ENCODE measurements around the gene SPART. TPM values are rescaled to one million over a fixed set of nuclear protein-coding genes. Genes with fewer than 3 reads are reported as not detected.
A peak's percentile ranks its signal among the peaks of the same experiment; 100 is the strongest.

Gene SPART, protein sequence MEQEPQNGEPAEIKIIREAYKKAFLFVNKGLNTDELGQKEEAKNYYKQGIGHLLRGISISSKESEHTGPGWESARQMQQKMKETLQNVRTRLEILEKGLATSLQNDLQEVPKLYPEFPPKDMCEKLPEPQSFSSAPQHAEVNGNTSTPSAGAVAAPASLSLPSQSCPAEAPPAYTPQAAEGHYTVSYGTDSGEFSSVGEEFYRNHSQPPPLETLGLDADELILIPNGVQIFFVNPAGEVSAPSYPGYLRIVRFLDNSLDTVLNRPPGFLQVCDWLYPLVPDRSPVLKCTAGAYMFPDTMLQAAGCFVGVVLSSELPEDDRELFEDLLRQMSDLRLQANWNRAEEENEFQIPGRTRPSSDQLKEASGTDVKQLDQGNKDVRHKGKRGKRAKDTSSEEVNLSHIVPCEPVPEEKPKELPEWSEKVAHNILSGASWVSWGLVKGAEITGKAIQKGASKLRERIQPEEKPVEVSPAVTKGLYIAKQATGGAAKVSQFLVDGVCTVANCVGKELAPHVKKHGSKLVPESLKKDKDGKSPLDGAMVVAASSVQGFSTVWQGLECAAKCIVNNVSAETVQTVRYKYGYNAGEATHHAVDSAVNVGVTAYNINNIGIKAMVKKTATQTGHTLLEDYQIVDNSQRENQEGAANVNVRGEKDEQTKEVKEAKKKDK
- 10 to 100 TPM; 20.2 to 33.3 (median 28.8) TPM for total RNA-seq
- total RNA-seq (2013), result 29.5 TPM
- 37.3 to 99.8 (median 67.6) reads per million in 29 experiments for total RNA-seq

DNA sequence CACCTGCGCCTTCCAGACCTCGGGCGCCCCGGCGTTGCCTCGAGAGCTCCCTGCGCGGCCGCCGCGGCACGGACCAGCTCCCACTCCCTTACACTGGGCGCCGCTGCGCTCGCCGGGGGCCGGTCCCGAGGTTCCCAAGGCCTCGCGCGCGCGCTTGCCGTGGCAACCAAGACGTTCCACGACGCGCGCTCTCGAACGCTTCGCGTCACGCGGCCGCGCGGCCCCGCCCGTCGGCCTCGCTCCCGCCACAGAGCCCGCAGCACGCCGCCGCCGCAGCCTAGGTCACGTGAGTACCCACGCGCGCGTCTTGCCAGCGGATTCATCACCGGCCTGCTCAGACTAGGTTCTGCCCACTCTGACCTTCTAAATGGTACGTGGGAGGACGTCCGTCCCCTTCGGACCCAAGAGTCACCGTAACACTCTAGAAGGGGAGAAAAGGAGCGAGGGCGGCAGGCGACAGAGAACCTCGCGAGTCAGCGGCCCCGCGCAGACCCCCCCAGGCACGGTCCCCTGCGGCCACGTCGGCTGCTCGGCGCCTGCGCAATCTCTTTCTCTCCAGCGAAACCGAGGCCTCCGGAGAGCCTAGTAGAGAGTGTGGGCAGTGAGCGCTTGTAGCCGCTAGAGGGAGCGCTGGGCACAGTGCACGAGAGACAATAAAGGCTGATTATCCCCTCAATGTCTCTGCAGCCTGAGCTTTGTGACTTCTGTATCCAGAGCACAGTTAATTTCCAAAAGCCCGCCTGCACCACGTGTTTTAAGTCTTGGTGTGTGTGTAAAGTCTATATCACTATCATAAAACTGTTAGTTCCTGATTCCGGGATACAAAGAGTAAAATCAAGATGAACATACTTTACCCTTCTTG is at the start of gene SPART:
Gene SPART, minus strand, starts transcription at position 173 of the 862 bp plus-strand sequence. CDS start 10,564 bp downstream, outside the sequence.
- DNase-seq (peak; percentile 59 to 91 (median 82)), ATAC-seq (replicated peaks in 1 of 4) (peak; percentile 81 to 89 (median 84))
- 1% methylated on average over 72 of the region's 86 CpGs for WGBS (ENCODE audit: insufficient coverage)
- H3K9me3 ChIP-seq, result no peaks in the 10 kb centered on the region
- H3K27ac Mint-ChIP-seq, result peak within 1 kb of the TSS; percentile 94 to 95
- peaks cover 39 to 43% (median 42%) of the 10 kb centered on the region in 3 donors for H3K4me1 Mint-ChIP-seq
- H3K4me3 Mint-ChIP-seq, result peak within 1 kb of the TSS; percentile 85 to 93 (median 93)
- peaks cover 9 to 11% of the 10 kb centered on the region in 2 experiments for H3K4me1 ChIP-seq (ENCODE audit: control insufficient read depth in 1 of 2, extremely low read depth in 1 of 2, insufficient read depth in 2 of 2, low read length in 2 of 2)
- ChIA-PET POLR2A (no interaction called here), CTCF (interaction anchor here (0.5 to 1.7 kb wide), 12 partner anchors 9 to 500 kb away, joined by 3 to 10 read pairs (median 3); no protein-coding TSS in a partner anchor)
- peak within 1 kb of the TSS; percentile 80 to 92 for H3K4me3 ChIP-seq (ENCODE audit: control insufficient read depth in 1 of 2, extremely low read depth in 1 of 2, low read length in 1 of 2)
- no peaks in the 10 kb centered on the region for H3K9me3 Mint-ChIP-seq
- peak within 1 kb of the TSS; percentile 96 for H3K27ac ChIP-seq (ENCODE audit: low read length)
- H3K36me3 ChIP-seq (ENCODE audit: control insufficient read depth in 2 of 2, extremely low read depth in 1 of 2, insufficient read depth in 1 of 2, low read length in 1 of 2), result no peaks in the 10 kb centered on the region
- H3K27me3 Mint-ChIP-seq, result peaks cover 0 to 5% of the 10 kb centered on the region in 2 donors
- no peaks in the 10 kb centered on the region for H3K36me3 Mint-ChIP-seq
- peaks cover 0 to 11% of the 10 kb centered on the region in 2 experiments for H3K27me3 ChIP-seq (replicated peaks in 1 of 2; ENCODE audit: control insufficient read depth in 2 of 2, extremely low read depth in 1 of 2, insufficient read depth in 2 of 2, low read length in 1 of 2)

DNA sequence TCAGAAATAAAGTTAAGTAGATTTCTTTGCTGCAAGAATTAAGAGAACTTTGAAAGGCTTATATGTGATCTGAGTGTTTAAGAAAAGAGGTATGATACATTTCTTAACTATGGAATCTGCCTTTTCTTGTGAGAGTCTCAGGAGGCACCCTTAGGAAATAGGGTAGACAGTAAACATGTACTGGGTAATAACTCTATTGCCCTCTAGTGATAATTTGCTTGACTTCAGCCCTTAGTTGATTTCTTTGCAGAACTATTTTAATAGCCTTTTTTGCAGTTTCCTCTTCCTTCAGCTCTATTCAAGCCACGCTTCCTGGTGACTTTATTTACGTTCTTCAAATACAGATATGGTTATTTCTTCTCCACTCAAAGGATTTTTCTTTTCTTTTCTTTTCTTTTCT is 49.1 kb upstream of the SPART start:
- POLR2A ChIA-PET, result interaction anchor here (0.6 to 0.7 kb wide), 2 partner anchors 45 to 416 kb away, joined by 3 read pairs; no protein-coding TSS in a partner anchor
- no CpG with 5 or more reads among the region's 2 CpGs for WGBS (ENCODE audit: insufficient coverage)
- CTCF ChIA-PET, result no interaction called here
- no peak for ATAC-seq (replicated peaks in 1 of 4)
- no peaks in the 10 kb centered on the region for H3K4me1 ChIP-seq (ENCODE audit: control insufficient read depth in 1 of 2, extremely low read depth in 1 of 2, insufficient read depth in 2 of 2, low read length in 2 of 2)
- H3K9me3 ChIP-seq, result no peaks in the 10 kb centered on the region
- no peak overlapping the region for H3K27ac ChIP-seq (ENCODE audit: low read length)
- no peaks in the 10 kb centered on the region for H3K36me3 ChIP-seq (ENCODE audit: control insufficient read depth in 2 of 2, extremely low read depth in 1 of 2, insufficient read depth in 1 of 2, low read length in 1 of 2)
- H3K9me3 Mint-ChIP-seq, result peaks cover 0 to 10% (median 0%) of the 10 kb centered on the region in 3 donors
- no peak overlapping the region for H3K27ac Mint-ChIP-seq
- no peaks in the 10 kb centered on the region for H3K4me1 Mint-ChIP-seq
- DNase-seq, result no peak
- no peak overlapping the region for H3K4me3 ChIP-seq (ENCODE audit: control insufficient read depth in 1 of 2, extremely low read depth in 1 of 2, low read length in 1 of 2)
- peaks cover 3 to 12% of the 10 kb centered on the region in 2 donors for H3K27me3 Mint-ChIP-seq
- H3K36me3 Mint-ChIP-seq, result no peaks in the 10 kb centered on the region
- no peak overlapping the region for H3K4me3 Mint-ChIP-seq
- no peaks in the 10 kb centered on the region for H3K27me3 ChIP-seq (replicated peaks in 1 of 2; ENCODE audit: control insufficient read depth in 2 of 2, extremely low read depth in 1 of 2, insufficient read depth in 2 of 2, low read length in 1 of 2)

DNA sequence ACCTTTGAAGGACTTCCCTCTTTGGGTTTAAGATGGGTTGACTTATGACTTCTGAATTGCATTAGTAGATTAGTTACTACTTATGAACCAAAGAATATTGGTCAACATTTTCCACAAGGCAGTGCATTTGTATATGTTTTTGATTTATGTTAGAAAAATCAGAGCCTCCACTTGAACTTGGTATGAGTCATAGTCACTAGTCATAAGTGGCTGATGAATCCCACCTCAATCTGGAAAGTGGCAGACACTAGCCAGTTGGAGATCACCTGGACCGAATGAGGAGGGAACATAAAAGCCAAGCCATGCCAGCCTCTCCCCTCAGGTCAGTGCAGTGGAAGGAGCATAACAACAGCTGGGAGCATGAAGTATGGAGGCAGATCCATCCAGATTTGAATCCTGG is 39.3 kb upstream of the SPART start:
- WGBS (ENCODE audit: insufficient coverage), result no CpG with 5 or more reads among the region's 1 CpG

DNA sequence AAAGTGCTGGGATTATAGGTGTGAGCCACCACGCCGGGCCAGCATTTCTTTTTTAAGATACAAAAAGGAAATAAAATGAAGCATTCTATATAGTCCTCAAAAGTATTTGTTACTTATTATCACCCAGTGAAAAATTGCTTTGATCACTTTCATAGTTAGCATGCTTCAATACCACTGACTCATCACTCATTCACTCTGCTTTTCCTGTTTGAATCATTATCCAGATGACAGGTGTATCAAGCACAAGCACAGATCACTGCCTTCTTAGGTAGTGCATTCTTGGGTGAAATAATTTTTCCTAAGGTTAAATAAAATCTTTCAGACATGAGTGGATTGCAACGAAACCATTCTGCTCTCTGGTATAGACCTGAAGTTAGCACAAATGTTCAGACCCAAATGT is 35.8 kb upstream of the SPART start:
- POLR2A ChIA-PET, result no interaction called here
- no peaks in the 10 kb centered on the region for H3K9me3 Mint-ChIP-seq
- peaks cover 5 to 9% of the 10 kb centered on the region in 2 donors for H3K27me3 Mint-ChIP-seq
- no peak overlapping the region for H3K4me3 Mint-ChIP-seq
- CTCF ChIA-PET, result no interaction called here
- H3K36me3 Mint-ChIP-seq, result no peaks in the 10 kb centered on the region
- ATAC-seq (replicated peaks in 1 of 4) (no peak), DNase-seq (no peak)
- Histone ChIP-seq H3K27ac (ENCODE audit: low read length) (no peak overlapping the region), H3K9me3 (no peaks in the 10 kb centered on the region), H3K27me3 (replicated peaks in 1 of 2; ENCODE audit: control insufficient read depth in 2 of 2, extremely low read depth in 1 of 2, insufficient read depth in 2 of 2, low read length in 1 of 2) (peaks cover 0 to 3% of the 10 kb centered on the region in 2 experiments), H3K36me3 (ENCODE audit: control insufficient read depth in 2 of 2, extremely low read depth in 1 of 2, insufficient read depth in 1 of 2, low read length in 1 of 2) (no peaks in the 10 kb centered on the region), H3K4me1 (ENCODE audit: control insufficient read depth in 1 of 2, extremely low read depth in 1 of 2, insufficient read depth in 2 of 2, low read length in 2 of 2) (no peaks in the 10 kb centered on the region), H3K4me3 (ENCODE audit: control insufficient read depth in 1 of 2, extremely low read depth in 1 of 2, low read length in 1 of 2) (no peak overlapping the region)
- no peaks in the 10 kb centered on the region for H3K4me1 Mint-ChIP-seq
- 100% methylated on average over 1 of the region's 3 CpGs for WGBS (ENCODE audit: insufficient coverage)
- H3K27ac Mint-ChIP-seq, result no peak overlapping the region

More for the DNA sequence above, 39.3 kb upstream of the SPART start:
- Histone ChIP-seq H3K9me3 (no peaks in the 10 kb centered on the region), H3K4me1 (ENCODE audit: control insufficient read depth in 1 of 2, extremely low read depth in 1 of 2, insufficient read depth in 2 of 2, low read length in 2 of 2) (no peaks in the 10 kb centered on the region), H3K4me3 (ENCODE audit: control insufficient read depth in 1 of 2, extremely low read depth in 1 of 2, low read length in 1 of 2) (no peak overlapping the region), H3K27me3 (replicated peaks in 1 of 2; ENCODE audit: control insufficient read depth in 2 of 2, extremely low read depth in 1 of 2, insufficient read depth in 2 of 2, low read length in 1 of 2) (peaks cover 0 to 3% of the 10 kb centered on the region in 2 experiments), H3K27ac (ENCODE audit: low read length) (no peak overlapping the region), H3K36me3 (ENCODE audit: control insufficient read depth in 2 of 2, extremely low read depth in 1 of 2, insufficient read depth in 1 of 2, low read length in 1 of 2) (no peaks in the 10 kb centered on the region)
- H3K4me1 Mint-ChIP-seq, result no peaks in the 10 kb centered on the region
- DNase-seq (no peak), ATAC-seq (replicated peaks in 1 of 4) (no peak)
- ChIA-PET POLR2A (no interaction called here), CTCF (no interaction called here)
- peaks cover 11 to 13% of the 10 kb centered on the region in 2 donors for H3K27me3 Mint-ChIP-seq
- H3K4me3 Mint-ChIP-seq, result no peak overlapping the region
- H3K27ac Mint-ChIP-seq, result no peak overlapping the region
- H3K36me3 Mint-ChIP-seq, result no peaks in the 10 kb centered on the region
- no peaks in the 10 kb centered on the region for H3K9me3 Mint-ChIP-seq

DNA sequence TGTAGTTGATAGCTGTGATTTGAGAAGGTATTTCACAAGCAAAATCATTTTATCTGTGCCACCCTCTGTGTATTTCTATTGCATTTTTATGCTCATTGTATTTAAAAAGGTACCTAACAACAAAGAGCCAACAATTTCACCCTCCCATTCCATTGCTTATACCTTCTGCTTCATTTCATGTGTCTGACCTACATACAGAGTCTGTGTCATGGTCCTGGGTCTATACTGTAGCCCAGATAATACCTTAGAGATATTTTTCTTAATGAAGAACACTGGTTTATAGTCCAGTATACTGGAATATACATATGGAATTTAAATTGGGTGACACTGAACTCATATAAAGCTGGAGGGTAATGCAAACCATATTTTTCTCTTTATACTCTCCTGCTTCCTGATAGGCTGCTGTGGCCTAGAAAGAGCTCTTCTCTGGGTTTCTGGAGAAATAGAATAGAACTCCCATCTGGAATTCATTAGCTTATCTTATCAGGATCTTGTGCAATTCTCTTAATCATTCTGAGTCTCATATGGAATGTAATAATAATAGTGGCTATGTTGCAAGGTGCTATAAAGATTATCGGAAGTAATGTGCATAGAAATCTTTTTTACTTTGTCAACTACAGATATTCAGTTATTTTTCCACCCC is 31.8 kb upstream of the SPART start:
- DNase-seq (no peak), ATAC-seq (replicated peaks in 1 of 4) (no peak)
- no peaks in the 10 kb centered on the region for H3K36me3 ChIP-seq (ENCODE audit: control insufficient read depth in 2 of 2, extremely low read depth in 1 of 2, insufficient read depth in 1 of 2, low read length in 1 of 2)
- Mint-ChIP-seq H3K4me3 (no peak overlapping the region), H3K27ac (no peak overlapping the region), H3K36me3 (no peaks in the 10 kb centered on the region), H3K9me3 (no peaks in the 10 kb centered on the region), H3K4me1 (no peaks in the 10 kb centered on the region), H3K27me3 (peaks cover under 1 to 3% of the 10 kb centered on the region in 2 donors)
- CTCF ChIA-PET, result interaction anchor here in 1 of 2 donors (1.0 kb wide), 1 partner anchor 10 kb away, joined by 3 read pairs; no protein-coding TSS in a partner anchor
- POLR2A ChIA-PET, result no interaction called here
- no peak overlapping the region for H3K4me3 ChIP-seq (ENCODE audit: control insufficient read depth in 1 of 2, extremely low read depth in 1 of 2, low read length in 1 of 2)
- H3K27me3 ChIP-seq (replicated peaks in 1 of 2; ENCODE audit: control insufficient read depth in 2 of 2, extremely low read depth in 1 of 2, insufficient read depth in 2 of 2, low read length in 1 of 2), result peaks cover 0 to 3% of the 10 kb centered on the region in 2 experiments
- H3K9me3 ChIP-seq, result no peaks in the 10 kb centered on the region
- no CpG with 5 or more reads among the region's 1 CpG for WGBS (ENCODE audit: insufficient coverage)
- no peaks in the 10 kb centered on the region for H3K4me1 ChIP-seq (ENCODE audit: control insufficient read depth in 1 of 2, extremely low read depth in 1 of 2, insufficient read depth in 2 of 2, low read length in 2 of 2)
- no peak overlapping the region for H3K27ac ChIP-seq (ENCODE audit: low read length)
